ENCODE data around the gene GMNC. TPM values are rescaled to one million over a fixed set of nuclear protein-coding genes. Genes with fewer than 3 reads are reported as not detected.

Gene GMNC
- polyA plus RNA-seq, 1 donor (not counting 4 experiments of a cell fraction or from before 2014, with no cell fraction given) = not detected

GRCh38 chr3:190860521-190860920, 2.0 kb downstream of the GMNC start:
- H3K9me3 ChIP-seq (ENCODE audit: control insufficient read depth, low read depth, low read length) = no peaks in the 10 kb centered on the region
- no peaks in the 10 kb centered on the region for H3K79me2 ChIP-seq (ENCODE audit: control insufficient read depth, insufficient read depth, low read length)
- H3K27ac ChIP-seq (ENCODE audit: control insufficient read depth, insufficient read depth, low read length) = no peak overlapping the region
- no peak overlapping the region for H3K4me3 ChIP-seq (ENCODE audit: control insufficient read depth in 2 of 3, extremely low read depth in 1 of 3, insufficient read depth in 2 of 3, low read depth in 1 of 3, low read length in 3 of 3)
- dilution Hi-C loops (cut with MboI; ENCODE audit: extremely low pct_ligation_motif_present, low sequenced_read_pairs) = no loop called here
- no peak for TF ChIP-seq EZH2 (IDR thresholded peaks at IDR 0.05; ENCODE audit: low read length)
- TF ChIP-seq CTCF (optimal IDR thresholded peaks at IDR 0.05 in 1 of 3, IDR thresholded peaks at IDR 0.05 in 1 of 3, conservative IDR thresholded peaks at IDR 0.05 in 1 of 3; ENCODE audit: extremely low read depth in 1 of 3, insufficient read depth in 2 of 3, low read length in 3 of 3) = no peak
- no peaks in the 10 kb centered on the region for H4K20me1 ChIP-seq (ENCODE audit: control insufficient read depth, extremely low read depth, insufficient read depth, low read length)
- no peaks in the 10 kb centered on the region for H3K9me1 ChIP-seq (ENCODE audit: control insufficient read depth, extremely low read depth, insufficient read depth, low read length)
- FAIRE-seq (no peak), DNase-seq (ENCODE audit: low read depth, low spot score) (no peak)
- H3K4me2 ChIP-seq (ENCODE audit: control insufficient read depth, extremely low read depth, insufficient read depth, low read depth, low read length) = no peak overlapping the region
- H3K36me3 ChIP-seq (ENCODE audit: control insufficient read depth in 2 of 2, extremely low read depth in 1 of 2, insufficient read depth in 2 of 2, low read length in 2 of 2) = no peaks in the 10 kb centered on the region
- H3K4me1 ChIP-seq (ENCODE audit: control insufficient read depth, extremely low read depth, insufficient read depth, low read length) = no peaks in the 10 kb centered on the region
- peaks cover 4% of the 10 kb centered on the region for H3K27me3 ChIP-seq (ENCODE audit: control insufficient read depth, extremely low read depth, insufficient read depth, low read length)
- no peak overlapping the region for H2AFZ ChIP-seq (ENCODE audit: control insufficient read depth, low read length)
- no peak overlapping the region for H3K9ac ChIP-seq (ENCODE audit: control insufficient read depth, extremely low read depth, insufficient read depth, low read length)

GRCh38 chr3:190855151-190855550, 7.3 kb downstream of the GMNC start:
- no peaks in the 10 kb centered on the region for H4K20me1 ChIP-seq (ENCODE audit: control insufficient read depth, extremely low read depth, insufficient read depth, low read length)
- H3K9me1 ChIP-seq (ENCODE audit: control insufficient read depth, extremely low read depth, insufficient read depth, low read length) = no peaks in the 10 kb centered on the region
- H3K4me1 ChIP-seq (ENCODE audit: control insufficient read depth, extremely low read depth, insufficient read depth, low read length) = no peaks in the 10 kb centered on the region
- no peaks in the 10 kb centered on the region for H3K27me3 ChIP-seq (ENCODE audit: control insufficient read depth, extremely low read depth, insufficient read depth, low read length)
- H3K9ac ChIP-seq (ENCODE audit: control insufficient read depth, extremely low read depth, insufficient read depth, low read length) = no peak overlapping the region
- H3K4me2 ChIP-seq (ENCODE audit: control insufficient read depth, extremely low read depth, insufficient read depth, low read depth, low read length) = no peak overlapping the region
- no peaks in the 10 kb centered on the region for H3K9me3 ChIP-seq (ENCODE audit: control insufficient read depth, low read depth, low read length)
- no peak overlapping the region for H3K27ac ChIP-seq (ENCODE audit: control insufficient read depth, insufficient read depth, low read length)
- H3K4me3 ChIP-seq (ENCODE audit: control insufficient read depth in 2 of 3, extremely low read depth in 1 of 3, insufficient read depth in 2 of 3, low read depth in 1 of 3, low read length in 3 of 3) = no peak overlapping the region
- H2AFZ ChIP-seq (ENCODE audit: control insufficient read depth, low read length) = no peak overlapping the region
- dilution Hi-C loops (cut with MboI; ENCODE audit: extremely low pct_ligation_motif_present, low sequenced_read_pairs) = no loop called here
- H3K79me2 ChIP-seq (ENCODE audit: control insufficient read depth, insufficient read depth, low read length) = no peaks in the 10 kb centered on the region
- no peak for TF ChIP-seq CTCF (optimal IDR thresholded peaks at IDR 0.05 in 1 of 3, IDR thresholded peaks at IDR 0.05 in 1 of 3, conservative IDR thresholded peaks at IDR 0.05 in 1 of 3; ENCODE audit: extremely low read depth in 1 of 3, insufficient read depth in 2 of 3, low read length in 3 of 3)
- TF ChIP-seq EZH2 (IDR thresholded peaks at IDR 0.05; ENCODE audit: low read length) = no peak
- DNase-seq (ENCODE audit: low read depth, low spot score) = no peak
- no peak for FAIRE-seq
- no peaks in the 10 kb centered on the region for H3K36me3 ChIP-seq (ENCODE audit: control insufficient read depth in 2 of 2, extremely low read depth in 1 of 2, insufficient read depth in 2 of 2, low read length in 2 of 2)
